Endothelial cell of umbilical vein (primary cell): Measurements from ENCODE around the gene CFAP97. TPM values are rescaled to one million over a fixed set of nuclear protein-coding genes. Genes with fewer than 3 reads are reported as not detected.

Experiments
- BruUV-seq: library from RNA; stranded (reverse); fragments of 400-500 nt; replicated peaks from 2 replicates; lab custom pipeline; 2021; lab: Mats Ljungman, UMichigan
- CTCF ChIA-PET: fragments of 300-600, 350-600 bp; sonication (Branson Sonifier 250); formaldehyde crosslinking; loops from one replicate; lab custom pipeline; 2021; ENCODE audit warnings: antibody characterized with exemption, inconsistent platforms; lab: Charles Lee
- POLR2A ChIA-PET: fragments of 300-600, 350-600 bp; sonication (Branson Sonifier 250); formaldehyde crosslinking; loops from one replicate; lab custom pipeline; 2021; ENCODE audit warnings: antibody characterized with exemption, inconsistent platforms; lab: Charles Lee
- DNase-seq: peaks from one replicate; pipeline ENCODE4 v3.0.0-alpha.2; 2011; ENCODE audit warnings: low read depth, low spot score
- FAIRE-seq: peaks from 2 replicates; lab custom pipeline; 2011; peaks lifted over from hg19 to GRCh38; lab: Jason Lieb, UNC
- H2AFZ ChIP-seq: 2 replicates; pipeline ENCODE4 v1.6.0; 2012; ENCODE audit warnings: low read depth, low read length, control low read depth, inconsistent platforms
- H3K27ac ChIP-seq: 2 replicates; pipeline ENCODE4 v1.5.1; 2011; ENCODE audit warnings: low read depth, mild to moderate bottlenecking, control low read depth, low read length, moderate library complexity; ENCODE audit not compliant: insufficient read depth
- H3K27me3 ChIP-seq, 2 experiments: 2 replicates each; pipeline versions ENCODE4 v1.6.0 to v1.6.1; 2011; ENCODE audit warnings: low read length in 2 of 2, mixed read lengths in 1 of 2; ENCODE audit not compliant: control insufficient read depth in 2 of 2, insufficient read depth in 2 of 2
- H3K36me3 ChIP-seq, 2 experiments: 2 replicates in 1 of 2; 3 replicates in 1 of 2; pipeline ENCODE4 v1.5.1; 2011; ENCODE audit warnings: low read length in 2 of 2, mild to moderate bottlenecking in 1 of 2, moderate library complexity in 1 of 2; ENCODE audit not compliant: control insufficient read depth in 2 of 2, insufficient read depth in 2 of 2; ENCODE audit errors: extremely low read depth in 1 of 2
- H3K4me1 ChIP-seq: 3 replicates; pipeline ENCODE4 v1.5.1; 2011; ENCODE audit warnings: mild to moderate bottlenecking, low read length; ENCODE audit not compliant: control insufficient read depth, insufficient read depth; ENCODE audit errors: extremely low read depth
- H3K4me2 ChIP-seq: 2 replicates; pipeline ENCODE4 v1.6.1; 2011; ENCODE audit warnings: low read length, control low read depth, mixed read lengths; ENCODE audit not compliant: insufficient read depth
- H3K4me3 ChIP-seq, 3 experiments: fragments of 200-600 bp in 1 of 3; sonication (generic), shearing (Covaris generic) in 1 of 3; replicated peaks in 1 of 3; 2 replicates each; pipeline ENCODE4 v1.5.1; 2011 to 2016; ENCODE audit warnings: control low read depth in 3 of 3, low read length in 3 of 3, mild to moderate bottlenecking in 2 of 3, inconsistent platforms in 1 of 3, low read depth in 1 of 3, moderate library complexity in 1 of 3; ENCODE audit not compliant: insufficient read depth in 1 of 3
- H3K79me2 ChIP-seq: 2 replicates; pipeline ENCODE4 v1.6.0; 2012; ENCODE audit warnings: low read length, inconsistent platforms; ENCODE audit not compliant: control insufficient read depth, insufficient read depth
- H3K9ac ChIP-seq: replicated peaks from 2 replicates; pipeline ENCODE3; 2011; ENCODE audit warnings: low read length, control low read depth; ENCODE audit not compliant: insufficient read depth; ENCODE audit errors: extremely low read depth
- H3K9me1 ChIP-seq: replicated peaks from 3 replicates; pipeline ENCODE4 v1.6.0; 2011; ENCODE audit warnings: mild to moderate bottlenecking, low read length; ENCODE audit not compliant: control insufficient read depth, insufficient read depth; ENCODE audit errors: extremely low read depth
- H3K9me3 ChIP-seq: replicated peaks from 2 replicates; pipeline ENCODE4 v1.5.1; 2012; ENCODE audit warnings: low read length, inconsistent platforms; ENCODE audit not compliant: control insufficient read depth, insufficient read depth
- H4K20me1 ChIP-seq: replicated peaks from 2 replicates; pipeline ENCODE3; 2011; ENCODE audit warnings: mild to moderate bottlenecking, low read length; ENCODE audit not compliant: control insufficient read depth, insufficient read depth; ENCODE audit errors: extremely low read depth
- CTCF ChIP-seq, 2 donors: IDR thresholded peaks; 1 replicate in 1 of 2; 2 replicates in 1 of 2; pipeline ENCODE4 v1.5.1; 2011; ENCODE audit warnings: low read length in 2 of 2, mild to moderate bottlenecking in 2 of 2, moderate library complexity in 2 of 2, control low read depth in 1 of 2, inconsistent platforms in 1 of 2, low read depth in 1 of 2; ENCODE audit not compliant: insufficient read depth in 1 of 2; ENCODE audit errors: extremely low read depth in 1 of 2
- EZH2 ChIP-seq: IDR thresholded peaks from 2 replicates; pipeline ENCODE4 v1.6.1; 2012; ENCODE audit warnings: borderline replicate concordance, low read depth, mild to moderate bottlenecking, moderate library complexity, low read length, inconsistent platforms; ENCODE audit not compliant: severe bottlenecking
- MAX ChIP-seq: IDR thresholded peaks from 2 replicates; pipeline ENCODE4 v1.6.1; 2011; ENCODE audit not compliant: insufficient read depth, insufficient read length
- dilution Hi-C: fragments of 300-500 bp; cut with MboI; formaldehyde crosslinking; loops from one replicate; pipeline ENCODE4 v1.15.0; 2019; ENCODE audit warnings: low sequenced_read_pairs; ENCODE audit not compliant: extremely low pct_ligation_motif_present
- intact Hi-C: fragments of 100-400 bp; cut with micrococcal nuclease; formaldehyde crosslinking; loops from one replicate; pipeline ENCODE4 v1.10.0; 2022
- polyA plus RNA-seq, 4 experiments: library from polyadenylated mRNA; depleted of rRNA in 3 of 4; stranded (reverse) in 3 of 4; unstranded in 1 of 4; fragments of >200 nt; gene quantifications; 2 replicates each; pipeline versions ENCODE4 v1.2.1 to v1.2.3, GENCODE V29; 2011 to 2012; ENCODE audit warnings: missing spikeins in 1 of 4
- total RNA-seq: library from RNA; stranded (reverse); gene quantifications from 2 replicates; pipeline ENCODE4 v1.2.3, GENCODE V29; 2021

Gene CFAP97
- total and polyA plus RNA-seq, 2 donors (not counting 3 experiments of a cell fraction or from before 2014, with no cell fraction given) = 5.3 to 22.4 TPM

- Histone ChIP-seq H3K4me2 (peak overlapping the region; percentile 89), H3K27me3 (peaks cover 7% of the 10 kb centered on the region in 2 experiments), H4K20me1 (no peaks in the 10 kb centered on the region), H3K9me3 (no peaks in the 10 kb centered on the region), H3K4me3 (peak overlapping the region; percentile 35 to 64 (median 52)), H2AFZ (peak overlapping the region; percentile 97), H3K9me1 (no peaks in the 10 kb centered on the region), H3K27ac (no peak overlapping the region), H3K4me1 (peaks cover 15% of the 10 kb centered on the region), H3K79me2 (no peaks in the 10 kb centered on the region), H3K36me3 (no peaks in the 10 kb centered on the region), H3K9ac (peak overlapping the region; percentile 31)
- TF ChIP-seq MAX = no peak
- peak; percentile 2 for TF ChIP-seq EZH2
- peak in 1 of 2 donors; percentile 17 for TF ChIP-seq CTCF (IDR thresholded peaks at IDR 0.05; ENCODE audit: extremely low read depth in 1 of 2, insufficient read depth in 1 of 2, low read depth in 1 of 2, low read length in 2 of 2)
- FAIRE-seq (peak; percentile 67), DNase-seq (peak; percentile 18)
- ChIA-PET CTCF (interaction anchor here (0.6 to 2.4 kb wide), 10 partner anchors 10 to 469 kb away, joined by 3 to 12 read pairs (median 4); no protein-coding TSS in a partner anchor), POLR2A (no interaction called here)
- BruUV-seq = no TSS peak
- dilution Hi-C loops = no loop called here
- intact Hi-C loops = loop anchor here (10.0 kb wide), 1 partner anchor 1624 kb away; the partner anchor contains the start of gene ING2
These were observed 75.3 kb downstream of the CFAP97 start for GRCh38 chr4:185128272-185129119.
